Measurements from ENCODE around the gene MRPL36.

DNA sequence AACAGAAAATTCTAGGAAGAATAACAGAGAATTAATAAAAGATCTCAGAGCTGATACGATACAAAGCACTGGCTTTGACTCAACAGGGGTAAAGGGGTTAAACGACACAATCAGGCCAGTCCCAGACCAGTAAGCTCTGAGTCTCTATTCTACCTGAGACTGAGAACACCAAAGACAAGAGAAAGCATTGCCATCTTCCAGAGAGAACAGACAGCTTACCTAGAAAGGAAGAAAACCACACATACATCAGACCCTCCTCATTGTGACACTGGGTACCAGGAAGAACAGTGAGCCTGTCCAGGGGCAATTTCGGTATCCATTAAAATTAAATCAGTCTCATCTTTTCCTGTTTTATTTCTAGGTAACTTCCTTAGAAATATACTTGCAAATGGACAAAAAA is 41.1 kb downstream of the MRPL36 start:
- TF ChIP-seq, protein P1, sequence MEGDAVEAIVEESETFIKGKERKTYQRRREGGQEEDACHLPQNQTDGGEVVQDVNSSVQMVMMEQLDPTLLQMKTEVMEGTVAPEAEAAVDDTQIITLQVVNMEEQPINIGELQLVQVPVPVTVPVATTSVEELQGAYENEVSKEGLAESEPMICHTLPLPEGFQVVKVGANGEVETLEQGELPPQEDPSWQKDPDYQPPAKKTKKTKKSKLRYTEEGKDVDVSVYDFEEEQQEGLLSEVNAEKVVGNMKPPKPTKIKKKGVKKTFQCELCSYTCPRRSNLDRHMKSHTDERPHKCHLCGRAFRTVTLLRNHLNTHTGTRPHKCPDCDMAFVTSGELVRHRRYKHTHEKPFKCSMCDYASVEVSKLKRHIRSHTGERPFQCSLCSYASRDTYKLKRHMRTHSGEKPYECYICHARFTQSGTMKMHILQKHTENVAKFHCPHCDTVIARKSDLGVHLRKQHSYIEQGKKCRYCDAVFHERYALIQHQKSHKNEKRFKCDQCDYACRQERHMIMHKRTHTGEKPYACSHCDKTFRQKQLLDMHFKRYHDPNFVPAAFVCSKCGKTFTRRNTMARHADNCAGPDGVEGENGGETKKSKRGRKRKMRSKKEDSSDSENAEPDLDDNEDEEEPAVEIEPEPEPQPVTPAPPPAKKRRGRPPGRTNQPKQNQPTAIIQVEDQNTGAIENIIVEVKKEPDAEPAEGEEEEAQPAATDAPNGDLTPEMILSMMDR (IDR thresholded peaks at IDR 0.05), result no peak
- no peak for TF ChIP-seq POLR2A (IDR thresholded peaks at IDR 0.05)

All from gastroesophageal sphincter (tissue), 3 donors.